ENCODE data around the gene PANK2.
A peak's percentile ranks its signal among the peaks of the same experiment; 100 is the strongest.
"Not testable (repeated sequence)": the region's sequence is repeated elsewhere in the genome, so short reads cannot be mapped to it uniquely, and the experiment has no call there.

The PANK2 gene

GRCh38 chr20:3871550-3872265 lies 17.5 kb upstream of the PANK2 start:
- peak in 1 of 3 experiments; percentile 23 for DNase-seq

GRCh38 chr20:3873507-3873906 lies 15.7 kb upstream of the PANK2 start:
- no peak for DNase-seq

GRCh38 chr20:3874194-3874844 lies 14.9 kb upstream of the PANK2 start:
- DNase-seq, result no peak

GRCh38 chr20:3875378-3875974 lies 13.7 kb upstream of the PANK2 start:
- no peak for DNase-seq

- no peak for DNase-seq
Measured at GRCh38 chr20:3876000-3876399, 13.2 kb upstream of the PANK2 start.

- DNase-seq, result no peak
Measured at GRCh38 chr20:3876676-3877075, 12.5 kb upstream of the PANK2 start.

GRCh38 chr20:3878921-3879274 lies 10.3 kb upstream of the PANK2 start:
- DNase-seq, result not testable (repeated sequence)

GRCh38 chr20:3885715-3886114 lies 3.5 kb upstream of the PANK2 start:
- DNase-seq, result no peak

GRCh38 chr20:3887876-3888620 lies 1.1 kb upstream of the PANK2 start:
- DNase-seq, result peak in 2 of 3 experiments; percentile 79 to 90

- peak; percentile 34 to 80 (median 77) for DNase-seq
Measured at GRCh38 chr20:3889489-3890397, 556 bp downstream of the PANK2 start.

GRCh38 chr20:3890398-3890751 lies 1.2 kb downstream of the PANK2 start:
- peak; percentile 35 to 69 (median 46) for DNase-seq

GRCh38 chr20:3890999-3891929 lies 2.1 kb downstream of the PANK2 start:
- no peak for DNase-seq

GRCh38 chr20:3894796-3895195 lies 5.6 kb downstream of the PANK2 start:
- no peak for DNase-seq

GRCh38 chr20:3896302-3896701 lies 7.1 kb downstream of the PANK2 start:
- DNase-seq, result no peak

- no peak for DNase-seq
Measured at GRCh38 chr20:3896853-3897583, 7.8 kb downstream of the PANK2 start.

GRCh38 chr20:3898181-3898580 lies 9.0 kb downstream of the PANK2 start:
- not testable (repeated sequence) for DNase-seq

- no peak for DNase-seq
Measured at GRCh38 chr20:3898639-3899038, 9.5 kb downstream of the PANK2 start.

GRCh38 chr20:3900187-3900604 lies 11.0 kb downstream of the PANK2 start:
- peak in 1 of 3 experiments; percentile 76 for DNase-seq

GRCh38 chr20:3901028-3901705 lies 12.0 kb downstream of the PANK2 start:
- DNase-seq, result no peak
